SK-N-MC (cell line): ENCODE measurements around the gene MRPL44.
A peak's percentile ranks its signal among the peaks of the same experiment; 100 is the strongest.

Experiments used
- DNase-seq: peaks from one replicate; pipeline ENCODE4 v3.0.0-alpha.2; 2011; ENCODE audit warnings: low read depth, low spot score
- H3K27ac ChIP-seq: fragments of 200-600 bp; sonication (generic); 2 replicates; pipeline ENCODE4 v1.5.1; 2016; ENCODE audit warnings: mixed run types
- H3K36me3 ChIP-seq: fragments of 200-600 bp; sonication (generic); 2 replicates; pipeline ENCODE4 v1.6.1; 2017; ENCODE audit warnings: antibody characterized with exemption, low read length, mixed read lengths; ENCODE audit not compliant: insufficient read depth
- H3K4me3 ChIP-seq: fragments of 200-600 bp; sonication (generic); 2 replicates; pipeline ENCODE4 v1.5.1; 2016
- H3K9ac ChIP-seq: fragments of 200-600 bp; sonication (generic); 2 replicates; pipeline ENCODE4 v1.8.0; 2017; ENCODE audit warnings: mixed run types, mixed read lengths; ENCODE audit not compliant: insufficient read length
- H3K9me3 ChIP-seq: fragments of 200-600 bp; sonication (generic); 2 replicates; pipeline ENCODE4 v1.6.1; 2017; ENCODE audit warnings: low read depth, mild to moderate bottlenecking, antibody characterized with exemption, low read length, moderate library complexity, mixed read lengths
- EZH2 ChIP-seq: fragments of 200-600 bp; sonication (generic); IDR thresholded peaks from one replicate; pipeline ENCODE4 v1.6.1; 2017; ENCODE audit warnings: antibody characterized with exemption
- FOXP2 ChIP-seq: optimal IDR thresholded peaks from 2 replicates; pipeline ENCODE3; 2011; ENCODE audit warnings: mild to moderate bottlenecking, moderate library complexity; ENCODE audit not compliant: insufficient read depth; ENCODE audit errors: extremely low read length, control extremely low read depth
- POLR2AphosphoS5 ChIP-seq: IDR thresholded peaks from 2 replicates; pipeline ENCODE4 v1.6.1; 2012; ENCODE audit warnings: mild to moderate bottlenecking, low read depth, low read length, borderline replicate concordance

The MRPL44 gene

GRCh38 chr2:223952280-223952968 lies 4.8 kb upstream of the MRPL44 start:
- no peak overlapping the region for H3K9ac ChIP-seq
- TF ChIP-seq POLR2AphosphoS5 (no peak), EZH2 (no peak), FOXP2 (no peak)
- H3K4me3 ChIP-seq, result no peak overlapping the region
- H3K9me3 ChIP-seq, result no peaks in the 10 kb centered on the region
- no peak overlapping the region for H3K27ac ChIP-seq
- no peak for DNase-seq
- H3K36me3 ChIP-seq, result no peaks in the 10 kb centered on the region

GRCh38 chr2:223954401-223954800 lies 2.9 kb upstream of the MRPL44 start:
- Histone ChIP-seq H3K9ac (no peak overlapping the region), H3K4me3 (no peak overlapping the region), H3K9me3 (no peaks in the 10 kb centered on the region), H3K36me3 (peaks cover 7% of the 10 kb centered on the region), H3K27ac (no peak overlapping the region)
- TF ChIP-seq POLR2AphosphoS5 (no peak), EZH2 (no peak), FOXP2 (no peak)
- no peak for DNase-seq

GRCh38 chr2:223956300-223956699 lies 963 bp upstream of the MRPL44 start:
- no peaks in the 10 kb centered on the region for H3K9me3 ChIP-seq
- no peak for DNase-seq
- TF ChIP-seq FOXP2 (no peak), EZH2 (no peak), POLR2AphosphoS5 (no peak)
- H3K27ac ChIP-seq, result no peak overlapping the region
- no peak overlapping the region; the same call in 1 of the 2 replicates for H3K4me3 ChIP-seq
- H3K9ac ChIP-seq, result peak overlapping the region; percentile 95
- H3K36me3 ChIP-seq, result peaks cover 26% of the 10 kb centered on the region

GRCh38 chr2:223959688-223960087 lies 2.4 kb downstream of the MRPL44 start:
- Histone ChIP-seq H3K9me3 (no peaks in the 10 kb centered on the region), H3K27ac (no peak overlapping the region), H3K4me3 (peak overlapping the region; percentile 95), H3K36me3 (peaks cover 47% of the 10 kb centered on the region), H3K9ac (peak overlapping the region; percentile 95)
- no peak for TF ChIP-seq FOXP2
- TF ChIP-seq EZH2, result no peak
- TF ChIP-seq POLR2AphosphoS5, result no peak
- no peak for DNase-seq

- H3K36me3 ChIP-seq, result peaks cover 46% of the 10 kb centered on the region
- no peak overlapping the region for H3K4me3 ChIP-seq
- no peak for TF ChIP-seq POLR2AphosphoS5
- TF ChIP-seq EZH2, result no peak
- no peak for TF ChIP-seq FOXP2
- no peak overlapping the region for H3K9ac ChIP-seq
- H3K27ac ChIP-seq, result peak overlapping the region; percentile 7; the same call in 1 of the 2 replicates
- no peaks in the 10 kb centered on the region for H3K9me3 ChIP-seq
- DNase-seq, result no peak
Measured at GRCh38 chr2:223967981-223968380, 10.7 kb downstream of the MRPL44 start.

GRCh38 chr2:223969315-223969714 lies 12.1 kb downstream of the MRPL44 start:
- Histone ChIP-seq H3K36me3 (peaks cover 40% of the 10 kb centered on the region), H3K9me3 (no peaks in the 10 kb centered on the region), H3K4me3 (no peak overlapping the region), H3K27ac (peak overlapping the region; percentile 49; the same call in 1 of the 2 replicates), H3K9ac (no peak overlapping the region)
- no peak for TF ChIP-seq POLR2AphosphoS5
- TF ChIP-seq EZH2, result no peak
- TF ChIP-seq FOXP2, result no peak
- DNase-seq, result no peak

- H3K36me3 ChIP-seq, result peaks cover 34% of the 10 kb centered on the region
- H3K27ac ChIP-seq, result peak overlapping the region; percentile 49; the same call in 1 of the 2 replicates
- no peak for DNase-seq
- H3K4me3 ChIP-seq, result no peak overlapping the region
- no peaks in the 10 kb centered on the region for H3K9me3 ChIP-seq
- TF ChIP-seq FOXP2, result no peak
- no peak for TF ChIP-seq EZH2
- no peak for TF ChIP-seq POLR2AphosphoS5
- no peak overlapping the region for H3K9ac ChIP-seq
Measured at GRCh38 chr2:223969856-223970255, 12.6 kb downstream of the MRPL44 start.

- Histone ChIP-seq H3K4me3 (no peak overlapping the region), H3K27ac (no peak overlapping the region), H3K9ac (no peak overlapping the region), H3K36me3 (peaks cover 28% of the 10 kb centered on the region), H3K9me3 (no peaks in the 10 kb centered on the region)
- peak; percentile 84 for DNase-seq
- TF ChIP-seq POLR2AphosphoS5, result no peak
- TF ChIP-seq EZH2, result no peak
- TF ChIP-seq FOXP2, result no peak
Measured at GRCh38 chr2:223970343-223971128, 13.3 kb downstream of the MRPL44 start.

GRCh38 chr2:223971731-223972130 lies 14.5 kb downstream of the MRPL44 start:
- H3K36me3 ChIP-seq, result peaks cover 17% of the 10 kb centered on the region
- no peak for DNase-seq
- no peaks in the 10 kb centered on the region for H3K9me3 ChIP-seq
- no peak overlapping the region for H3K4me3 ChIP-seq
- H3K9ac ChIP-seq, result no peak overlapping the region
- TF ChIP-seq POLR2AphosphoS5, result no peak
- no peak for TF ChIP-seq FOXP2
- TF ChIP-seq EZH2, result no peak
- H3K27ac ChIP-seq, result no peak overlapping the region
